HepG2 (cell line): ENCODE data around the gene SHTN1.

Source experiments
- CBX2 ChIP-seq, 2 experiments: fragments of 200-600 bp in 1 of 2; sonication (generic); formaldehyde crosslinking in 1 of 2; IDR thresholded peaks; 2 replicates each; pipeline versions ENCODE4 v1.7.0 to v1.8.1; 2018 to 2022; ENCODE audit warnings: low read depth in 2 of 2, low read length in 1 of 2, mild to moderate bottlenecking in 1 of 2, missing genetic modification reagents in 1 of 2
- CENPT ChIP-seq: sonication (generic); formaldehyde crosslinking; IDR thresholded peaks from 2 replicates; pipeline ENCODE4 v1.8.0; 2022; ENCODE audit warnings: low read depth, mild to moderate bottlenecking, moderate library complexity, missing genetic modification reagents
- EZH2 ChIP-seq: conservative IDR thresholded peaks from 2 replicates; pipeline ENCODE4 v1.6.1; 2012; ENCODE audit warnings: mild to moderate bottlenecking, low read depth, low read length, moderate library complexity
- GABPA ChIP-seq, 2 experiments: IDR thresholded peaks; 2 replicates each; pipeline ENCODE4 v1.6.1; 2011 to 2016; ENCODE audit warnings: low read depth in 2 of 2, low read length in 1 of 2, missing biosample characterization in 1 of 2, missing genetic modification characterization in 1 of 2
- JUN ChIP-seq: sonication (generic); formaldehyde crosslinking; IDR thresholded peaks from 2 replicates; pipeline ENCODE4 v1.4.0; 2020; ENCODE audit warnings: mild to moderate bottlenecking, missing genetic modification reagents
- ZNF121 ChIP-seq: sonication (generic); formaldehyde crosslinking; IDR thresholded peaks from 2 replicates; pipeline ENCODE4 v1.5.0; 2020; ENCODE audit warnings: mild to moderate bottlenecking, missing genetic modification reagents
- ZNF431 ChIP-seq: sonication (generic); formaldehyde crosslinking; IDR thresholded peaks from 2 replicates; pipeline ENCODE4 v1.9.0; 2022; ENCODE audit warnings: missing genetic modification reagents, low read depth, mild to moderate bottlenecking, borderline replicate concordance
- ZNF878 ChIP-seq: sonication (generic); formaldehyde crosslinking; IDR thresholded peaks from 2 replicates; pipeline ENCODE4 v1.8.1; 2023; ENCODE audit warnings: mild to moderate bottlenecking, missing genetic modification reagents, moderate library complexity
- ZSCAN29 ChIP-seq: sonication (generic); formaldehyde crosslinking; conservative IDR thresholded peaks from 2 replicates; pipeline ENCODE4 v1.4.0; 2020; ENCODE audit warnings: mild to moderate bottlenecking, missing genetic modification reagents

DNA sequence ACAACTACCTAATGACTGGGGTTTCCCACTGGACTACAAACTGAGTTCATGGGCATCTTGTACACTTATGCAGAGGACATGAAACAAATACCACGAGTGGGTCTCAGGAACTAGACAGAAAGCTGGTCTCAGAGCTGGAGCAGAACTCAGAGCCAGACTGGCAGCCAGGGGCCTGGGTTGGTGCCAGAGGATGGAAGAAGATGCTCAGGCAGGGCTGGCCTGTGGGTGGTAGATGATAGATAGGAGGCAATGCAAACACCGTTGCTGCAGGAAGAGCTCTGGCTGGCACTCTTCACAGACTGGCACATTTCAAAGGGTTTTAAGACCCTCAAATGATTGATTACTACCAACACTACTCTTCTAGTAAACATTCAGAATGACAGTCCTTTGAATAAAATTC is 126.9 kb downstream of the SHTN1 start:
- TF ChIP-seq ZNF431 (no peak), GABPA (IDR thresholded peaks at IDR 0.05; ENCODE audit: low read depth, low read length) (no peak), GABPA (CRISPR knock-in tag; IDR thresholded peaks at IDR 0.05; ENCODE audit: low read depth) (no peak), CENPT (CRISPR knock-in tag) (no peak), ZNF878 (CRISPR knock-in tag) (no peak), ZSCAN29 (no peak), CBX2 (IDR thresholded peaks at IDR 0.05; ENCODE audit: low read depth, low read length) (no peak), CBX2 (CRISPR knock-in tag; IDR thresholded peaks at IDR 0.05; ENCODE audit: low read depth) (no peak), EZH2 (no peak), JUN (CRISPR knock-in tag) (no peak), ZNF121 (CRISPR knock-in tag) (no peak)
